MM.1S (cell line): ENCODE results near the gene CHST1.

Source experiments
- DNase-seq: peaks from one replicate; pipeline ENCODE4 v3.0.0-alpha.2; 2015
- H2AFZ ChIP-seq: fragments of 300-600 bp; sonication (generic); 2 replicates; pipeline ENCODE4 v1.6.0; 2016; ENCODE audit warnings: antibody characterized with exemption, low read length
- H3F3A ChIP-seq: fragments of 300-600 bp; sonication (generic); 2 replicates; pipeline ENCODE4 v1.6.1; 2016; ENCODE audit warnings: mild to moderate bottlenecking, antibody characterized with exemption, low read length, moderate library complexity, mixed read lengths; ENCODE audit not compliant: insufficient read depth
- H3K27ac ChIP-seq: fragments of 300-600 bp; sonication (generic); 2 replicates; pipeline ENCODE4 v1.5.1; 2016; ENCODE audit warnings: mild to moderate bottlenecking, low read length
- H3K27me3 ChIP-seq: fragments of 300-600 bp; sonication (generic); replicated peaks from 2 replicates; pipeline ENCODE4 v1.6.0; 2016; ENCODE audit warnings: low read length; ENCODE audit not compliant: insufficient read depth
- H3K36me3 ChIP-seq: fragments of 300-600 bp; sonication (generic); replicated peaks from 2 replicates; pipeline ENCODE4 v1.6.1; 2016; ENCODE audit warnings: mild to moderate bottlenecking, low read length, mixed read lengths; ENCODE audit not compliant: insufficient read depth
- H3K4me1 ChIP-seq: fragments of 300-600 bp; sonication (generic); 2 replicates; pipeline ENCODE4 v1.6.1; 2016; ENCODE audit warnings: low read length, mixed read lengths
- H3K4me2 ChIP-seq: fragments of 300-600 bp; sonication (generic); 2 replicates; pipeline ENCODE4 v1.6.0; 2016; ENCODE audit warnings: low read depth, low read length
- H3K4me3 ChIP-seq: fragments of 300-600 bp; sonication (generic); 2 replicates; pipeline ENCODE4 v1.5.1; 2016; ENCODE audit warnings: low read length, mixed read lengths
- H3K79me2 ChIP-seq: fragments of 300-600 bp; sonication (generic); 2 replicates; pipeline ENCODE4 v1.6.1; 2016; ENCODE audit warnings: mixed run types, low read length, mixed read lengths
- H3K9ac ChIP-seq: fragments of 300-600 bp; sonication (generic); 2 replicates; pipeline ENCODE4 v1.6.1; 2016; ENCODE audit warnings: low read length, mixed read lengths
- H3K9me2 ChIP-seq: fragments of 300-600 bp; sonication (generic); replicated peaks from 2 replicates; pipeline ENCODE4 v1.6.1; 2016; ENCODE audit warnings: mild to moderate bottlenecking, low read length, mixed read lengths; ENCODE audit not compliant: insufficient read depth
- H3K9me3 ChIP-seq: fragments of 300-600 bp; sonication (generic); replicated peaks from 2 replicates; pipeline ENCODE4 v1.6.1; 2016; ENCODE audit warnings: mild to moderate bottlenecking, low read length, mixed read lengths; ENCODE audit not compliant: insufficient read depth
- H4K20me1 ChIP-seq: fragments of 300-600 bp; sonication (generic); 2 replicates; pipeline ENCODE4 v1.6.1; 2016; ENCODE audit warnings: mild to moderate bottlenecking, low read length, moderate library complexity, mixed read lengths; ENCODE audit not compliant: insufficient read depth
- EZH2 ChIP-seq: fragments of 300-600 bp; sonication (generic); optimal IDR thresholded peaks from 2 replicates; pipeline ENCODE3; 2017; ENCODE audit warnings: low read depth, mild to moderate bottlenecking, antibody characterized with exemption, low read length, mixed read lengths
- EZH2phosphoT487 ChIP-seq: fragments of 300-600 bp; sonication (generic); IDR thresholded peaks from 2 replicates; pipeline ENCODE4 v1.6.1; 2018; ENCODE audit warnings: antibody characterized with exemption, low read length
- TF ChIP-seq, protein P1 (sequence below): fragments of 300-600 bp; sonication (generic); IDR thresholded peaks from 2 replicates; pipeline ENCODE4 v1.5.1; 2016; ENCODE audit warnings: antibody characterized with exemption, low read length, mixed read lengths

Gene CHST1

DNA sequence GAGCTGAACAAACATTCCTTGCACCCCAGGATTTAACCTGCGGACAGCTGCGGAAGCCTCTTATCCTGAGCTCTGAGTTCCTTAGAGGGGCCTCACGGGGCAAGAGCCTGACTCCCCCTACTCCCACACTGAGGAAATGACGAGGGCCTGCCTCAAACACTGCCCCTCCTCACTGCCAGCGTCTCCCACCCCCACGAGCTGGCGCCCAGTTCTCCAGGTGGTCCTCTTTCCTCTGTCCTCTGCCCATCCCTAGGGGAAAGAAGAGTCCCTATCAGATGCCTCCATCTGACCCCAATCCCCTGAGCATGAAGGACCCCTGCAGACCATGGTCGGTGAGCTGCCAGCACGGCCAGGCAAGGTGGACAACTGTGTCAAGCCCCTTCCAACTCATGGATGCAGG lies 14.3 kb downstream of the CHST1 start:
- no peak overlapping the region for H3K4me2 ChIP-seq
- H3K4me3 ChIP-seq = no peak overlapping the region
- peaks cover 42% of the 10 kb centered on the region for H3K27me3 ChIP-seq
- no peaks in the 10 kb centered on the region for H4K20me1 ChIP-seq
- H3K9me2 ChIP-seq = no peaks in the 10 kb centered on the region
- H3K79me2 ChIP-seq = no peaks in the 10 kb centered on the region
- no peak for TF ChIP-seq EZH2
- no peak for TF ChIP-seq EZH2phosphoT487
- TF ChIP-seq, protein P1, sequence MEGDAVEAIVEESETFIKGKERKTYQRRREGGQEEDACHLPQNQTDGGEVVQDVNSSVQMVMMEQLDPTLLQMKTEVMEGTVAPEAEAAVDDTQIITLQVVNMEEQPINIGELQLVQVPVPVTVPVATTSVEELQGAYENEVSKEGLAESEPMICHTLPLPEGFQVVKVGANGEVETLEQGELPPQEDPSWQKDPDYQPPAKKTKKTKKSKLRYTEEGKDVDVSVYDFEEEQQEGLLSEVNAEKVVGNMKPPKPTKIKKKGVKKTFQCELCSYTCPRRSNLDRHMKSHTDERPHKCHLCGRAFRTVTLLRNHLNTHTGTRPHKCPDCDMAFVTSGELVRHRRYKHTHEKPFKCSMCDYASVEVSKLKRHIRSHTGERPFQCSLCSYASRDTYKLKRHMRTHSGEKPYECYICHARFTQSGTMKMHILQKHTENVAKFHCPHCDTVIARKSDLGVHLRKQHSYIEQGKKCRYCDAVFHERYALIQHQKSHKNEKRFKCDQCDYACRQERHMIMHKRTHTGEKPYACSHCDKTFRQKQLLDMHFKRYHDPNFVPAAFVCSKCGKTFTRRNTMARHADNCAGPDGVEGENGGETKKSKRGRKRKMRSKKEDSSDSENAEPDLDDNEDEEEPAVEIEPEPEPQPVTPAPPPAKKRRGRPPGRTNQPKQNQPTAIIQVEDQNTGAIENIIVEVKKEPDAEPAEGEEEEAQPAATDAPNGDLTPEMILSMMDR = no peak
- no peak for DNase-seq
- no peaks in the 10 kb centered on the region for H3F3A ChIP-seq
- no peak overlapping the region for H2AFZ ChIP-seq
- H3K4me1 ChIP-seq = no peaks in the 10 kb centered on the region
- H3K27ac ChIP-seq = no peak overlapping the region
- H3K9ac ChIP-seq = no peak overlapping the region
- H3K9me3 ChIP-seq = no peaks in the 10 kb centered on the region
- no peaks in the 10 kb centered on the region for H3K36me3 ChIP-seq

DNA sequence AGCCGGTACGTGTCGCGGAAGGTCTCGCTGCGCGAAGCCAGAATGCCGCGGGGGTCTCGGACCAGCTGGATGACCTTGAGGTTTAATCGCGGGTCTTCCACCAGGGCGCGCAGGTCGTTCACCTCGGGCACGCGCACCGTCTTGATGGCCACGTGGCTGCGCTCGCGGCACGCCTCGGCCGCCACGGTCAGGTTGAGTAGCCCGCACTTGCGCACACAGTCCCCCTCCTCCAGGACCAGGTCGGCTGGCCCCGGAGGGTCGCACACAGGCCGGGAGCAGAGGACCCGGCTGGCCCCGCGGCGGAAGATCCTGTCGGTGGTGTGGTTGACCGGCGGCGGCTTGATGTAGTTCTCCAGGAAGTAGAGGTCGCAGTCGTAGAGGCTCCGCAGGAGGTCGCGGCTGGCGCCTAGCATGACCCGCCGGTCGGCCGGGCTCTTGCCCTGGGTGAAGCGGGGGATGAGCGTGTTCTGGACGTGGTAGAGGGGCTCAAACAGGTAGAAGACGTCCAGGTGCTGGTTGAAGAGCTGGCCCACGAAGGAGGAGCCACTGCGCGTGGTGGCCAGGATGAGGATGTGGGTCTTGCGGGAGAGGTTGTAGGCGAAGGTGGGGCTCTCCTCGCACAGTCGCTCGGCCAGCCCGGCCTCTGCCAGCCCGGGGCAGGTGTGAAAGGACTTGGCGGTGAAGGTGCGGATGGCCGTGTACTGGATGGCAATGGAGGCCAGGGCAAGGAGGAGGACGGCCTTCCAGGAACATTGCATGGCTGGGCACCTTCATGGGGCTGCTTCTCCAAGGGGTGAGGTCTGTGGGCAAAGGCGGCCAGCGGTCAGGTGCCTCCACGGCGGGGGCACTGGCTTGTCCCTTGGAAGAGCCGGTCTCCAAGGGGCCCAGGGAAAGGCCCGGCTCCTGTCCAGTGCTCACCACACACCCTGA lies 15.0 kb downstream of the CHST1 start:
- no peak overlapping the region for H3K9ac ChIP-seq
- H3K9me2 ChIP-seq = no peaks in the 10 kb centered on the region
- H3K27ac ChIP-seq = no peak overlapping the region
- TF ChIP-seq EZH2phosphoT487 (no peak), EZH2 (no peak)
- TF ChIP-seq, protein P1 = no peak
- H3F3A ChIP-seq = no peaks in the 10 kb centered on the region
- no peaks in the 10 kb centered on the region for H3K9me3 ChIP-seq
- H3K4me2 ChIP-seq = no peak overlapping the region
- H3K36me3 ChIP-seq = no peaks in the 10 kb centered on the region
- no peaks in the 10 kb centered on the region for H4K20me1 ChIP-seq
- H3K27me3 ChIP-seq = peaks cover 34% of the 10 kb centered on the region
- H3K4me1 ChIP-seq = no peaks in the 10 kb centered on the region
- no peak overlapping the region for H2AFZ ChIP-seq
- DNase-seq = no peak
- H3K4me3 ChIP-seq = no peak overlapping the region
- no peaks in the 10 kb centered on the region for H3K79me2 ChIP-seq

DNA sequence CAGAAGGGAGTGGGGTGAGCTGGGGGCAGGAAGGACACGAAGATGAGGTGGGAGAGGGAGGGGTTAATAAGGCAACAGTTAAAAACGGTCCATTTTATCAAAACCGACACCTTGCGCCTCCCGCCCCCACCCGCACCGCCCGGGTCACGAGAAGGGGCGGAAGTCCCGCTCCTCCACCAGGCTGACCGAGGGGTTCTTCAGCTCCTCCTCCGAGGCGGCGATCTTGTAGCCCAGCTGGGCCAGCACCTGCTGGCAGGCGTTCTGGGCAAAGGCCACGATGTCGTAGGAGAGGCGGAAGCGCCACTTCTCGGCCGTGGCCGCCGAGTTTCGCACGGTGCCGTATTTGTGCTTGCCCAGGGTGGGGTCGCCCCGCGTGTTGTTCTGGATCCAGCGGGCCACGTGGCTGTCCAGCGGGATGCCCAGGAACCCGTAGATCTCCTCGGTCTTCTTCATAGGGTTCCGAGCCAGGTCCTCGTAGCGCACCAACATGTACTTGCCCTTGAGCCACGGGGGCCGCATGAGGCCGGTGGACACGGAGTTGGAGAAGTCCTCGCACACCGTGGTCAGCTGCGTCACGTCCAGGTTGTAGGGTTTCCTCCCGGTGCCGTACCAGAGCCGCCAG lies 15.8 kb downstream of the CHST1 start:
- Histone ChIP-seq H3K4me3 (no peak overlapping the region), H3K9me3 (no peaks in the 10 kb centered on the region), H3K27me3 (peaks cover 32% of the 10 kb centered on the region), H2AFZ (no peak overlapping the region), H3K27ac (no peak overlapping the region), H3K9me2 (no peaks in the 10 kb centered on the region), H3K36me3 (no peaks in the 10 kb centered on the region), H4K20me1 (no peaks in the 10 kb centered on the region), H3K9ac (no peak overlapping the region), H3F3A (no peaks in the 10 kb centered on the region), H3K79me2 (no peaks in the 10 kb centered on the region), H3K4me1 (no peaks in the 10 kb centered on the region), H3K4me2 (no peak overlapping the region)
- no peak for TF ChIP-seq EZH2phosphoT487
- TF ChIP-seq, protein P1 = no peak
- no peak for TF ChIP-seq EZH2
- no peak for DNase-seq
